Subcutaneous preadipocyte (primary cell): ENCODE results near the gene UTS2. TPM values are rescaled to one million over a fixed set of nuclear protein-coding genes. Genes with fewer than 3 reads are reported as not detected.

Source experiments
- total RNA-seq: library from RNA; depleted of rRNA; stranded (reverse); fragments of >200 nt; gene quantifications from 2 replicates; pipeline ENCODE4 v1.2.3, GENCODE V29; 2012

UTS2 gene
- total RNA-seq = under 0.01 TPM in 1 of 2 replicates, not detected in the other

GRCh38 chr1:7852804-7853683, at the start of gene UTS2:
Gene UTS2 (minus strand): TSS chr1:7853065. CDS start chr1:7853003, 62 bp downstream.

Other genes starting within 250 kb of the UTS2 start
- gene VAMP3, start 81.8 kb downstream of the UTS2 start, total RNA-seq = 78.6 and 84.3 TPM in 2 replicates
- gene PER3, start 68.8 kb downstream of the UTS2 start, total RNA-seq = 1.5 and 3.5 TPM in 2 replicates
- gene TNFRSF9, start 87.8 kb upstream of the UTS2 start, total RNA-seq = under 0.01 TPM in 1 of 2 replicates, not detected in the other
- gene PARK7, start 108.6 kb upstream of the UTS2 start, total RNA-seq = 160 and 214 TPM in 2 replicates
- 42.6 and 68.0 TPM in 2 replicates for gene ERRFI1, start 173.2 kb upstream of the UTS2 start, total RNA-seq